ENCODE data around the gene PPARGC1A.

GRCh38 chr4:23860919-23861318 is 28.9 kb downstream of the PPARGC1A start:
- TF ChIP-seq ZBTB33 (IDR thresholded peaks at IDR 0.05) (no peak), CTCF (IDR thresholded peaks at IDR 0.05; ENCODE audit: low read depth, low read length, missing input control) (no peak), SP1 (IDR thresholded peaks at IDR 0.05) (no peak)

Measured in liver (tissue), 3 donors.